DOHH2 (cell line): ENCODE data around the gene SEMG2.

Experiments used
- H3F3A ChIP-seq: fragments of 200-600 bp; sonication (generic), shearing (Covaris generic); 2 replicates; pipeline ENCODE4 v1.6.0; 2016; ENCODE audit warnings: antibody characterized with exemption, mild to moderate bottlenecking; ENCODE audit not compliant: control insufficient read depth, insufficient read depth
- H3K27ac ChIP-seq: fragments of 200-600 bp; sonication (generic); 2 replicates; pipeline ENCODE4 v1.5.1; 2014; ENCODE audit warnings: low read depth, mild to moderate bottlenecking, low read length, moderate library complexity
- H3K27me3 ChIP-seq: fragments of 200-600 bp; sonication (generic); 2 replicates; pipeline ENCODE4 v1.6.1; 2014; ENCODE audit warnings: mild to moderate bottlenecking, low read length, mixed read lengths; ENCODE audit not compliant: control insufficient read depth
- H3K36me3 ChIP-seq: fragments of 200-600 bp; sonication (generic); 2 replicates; pipeline ENCODE4 v1.6.1; 2014; ENCODE audit warnings: mild to moderate bottlenecking, low read length, moderate library complexity, mixed read lengths; ENCODE audit not compliant: control insufficient read depth
- H3K4me1 ChIP-seq: fragments of 200-600 bp; sonication (generic); 2 replicates; pipeline ENCODE4 v1.6.1; 2014; ENCODE audit warnings: mild to moderate bottlenecking, low read length, mixed read lengths; ENCODE audit not compliant: control insufficient read depth
- H3K4me2 ChIP-seq: fragments of 200-600 bp; sonication (generic); 2 replicates; pipeline ENCODE4 v1.6.0; 2014; ENCODE audit warnings: mild to moderate bottlenecking, low read length, moderate library complexity
- H3K4me3 ChIP-seq: fragments of 200-600 bp; sonication (generic); 2 replicates; pipeline ENCODE4 v1.5.1; 2014; ENCODE audit warnings: mild to moderate bottlenecking, low read length, mixed read lengths
- H3K79me2 ChIP-seq: fragments of 200-600 bp; sonication (generic); 2 replicates; pipeline ENCODE4 v1.6.1; 2014; ENCODE audit warnings: mild to moderate bottlenecking, low read length, mixed read lengths; ENCODE audit not compliant: control insufficient read depth
- H3K9me2 ChIP-seq: fragments of 200-600 bp; sonication (generic); replicated peaks from 2 replicates; pipeline ENCODE4 v1.6.1; 2014; ENCODE audit warnings: mild to moderate bottlenecking, low read length, mixed read lengths; ENCODE audit not compliant: control insufficient read depth
- H3K9me3 ChIP-seq: fragments of 200-600 bp; sonication (generic); 2 replicates; pipeline ENCODE4 v1.6.1; 2014; ENCODE audit warnings: antibody characterized with exemption, low read length, mixed read lengths; ENCODE audit not compliant: control insufficient read depth, insufficient read depth
- H4K20me1 ChIP-seq: fragments of 200-600 bp; sonication (generic); 2 replicates; pipeline ENCODE4 v1.6.0; 2014; ENCODE audit warnings: low read depth, mild to moderate bottlenecking, antibody characterized with exemption, low read length, moderate library complexity; ENCODE audit not compliant: control insufficient read depth, insufficient read depth
- CTCF ChIP-seq: fragments of 200-600 bp; sonication (generic); IDR thresholded peaks from one replicate; pipeline ENCODE4 v1.5.1; 2014; ENCODE audit warnings: antibody characterized with exemption, mild to moderate bottlenecking, low read depth, low read length; ENCODE audit not compliant: poor library complexity, severe bottlenecking
- EZH2phosphoT487 ChIP-seq: fragments of 200-600 bp; sonication (generic); IDR thresholded peaks from 2 replicates; pipeline ENCODE4 v1.6.1; 2017; ENCODE audit warnings: borderline replicate concordance, mild to moderate bottlenecking, antibody characterized with exemption, low read length, moderate library complexity, mixed read lengths

SEMG2 gene

GRCh38 chr20:45206725-45207124 lies 14.4 kb upstream of the SEMG2 start, which contains the start of gene SEMG1:
SEMG1 (plus strand) TSS chr20:45207033; CDS start chr20:45207054, 21 bp downstream.
- H3K79me2 ChIP-seq, result no peaks in the 10 kb centered on the region
- H4K20me1 ChIP-seq, result no peaks in the 10 kb centered on the region
- no peaks in the 10 kb centered on the region for H3K9me2 ChIP-seq
- no peak within 1 kb of the TSS for H3K4me2 ChIP-seq
- H3K9me3 ChIP-seq, result no peaks in the 10 kb centered on the region
- H3F3A ChIP-seq, result no peaks in the 10 kb centered on the region
- no peak for TF ChIP-seq CTCF
- no peak for TF ChIP-seq EZH2phosphoT487
- no peaks in the 10 kb centered on the region for H3K4me1 ChIP-seq
- no peak within 1 kb of the TSS for H3K27ac ChIP-seq
- H3K36me3 ChIP-seq, result no peaks in the 10 kb centered on the region
- no peak within 1 kb of the TSS for H3K4me3 ChIP-seq
- H3K27me3 ChIP-seq, result peaks cover 15% of the 10 kb centered on the region

- peaks cover 18% of the 10 kb centered on the region for H3K27me3 ChIP-seq
- H3K4me1 ChIP-seq, result no peaks in the 10 kb centered on the region
- no peak overlapping the region for H3K4me3 ChIP-seq
- no peaks in the 10 kb centered on the region for H3K9me3 ChIP-seq
- no peaks in the 10 kb centered on the region for H4K20me1 ChIP-seq
- no peak overlapping the region for H3K27ac ChIP-seq
- H3K4me2 ChIP-seq, result no peak overlapping the region
- no peaks in the 10 kb centered on the region for H3F3A ChIP-seq
- no peaks in the 10 kb centered on the region for H3K9me2 ChIP-seq
- H3K79me2 ChIP-seq, result no peaks in the 10 kb centered on the region
- no peaks in the 10 kb centered on the region for H3K36me3 ChIP-seq
- TF ChIP-seq EZH2phosphoT487, result no peak
- TF ChIP-seq CTCF, result no peak
Observed at GRCh38 chr20:45209924-45210323, 11.2 kb upstream of the SEMG2 start.

- Histone ChIP-seq H3F3A (no peaks in the 10 kb centered on the region), H3K27me3 (peaks cover 7% of the 10 kb centered on the region; the same call in 1 of the 2 replicates), H3K36me3 (no peaks in the 10 kb centered on the region), H4K20me1 (no peaks in the 10 kb centered on the region), H3K79me2 (no peaks in the 10 kb centered on the region), H3K27ac (no peak overlapping the region), H3K4me1 (no peaks in the 10 kb centered on the region), H3K4me2 (no peak overlapping the region), H3K4me3 (no peak overlapping the region), H3K9me2 (no peaks in the 10 kb centered on the region), H3K9me3 (no peaks in the 10 kb centered on the region)
- TF ChIP-seq CTCF (no peak), EZH2phosphoT487 (no peak)
Observed at GRCh38 chr20:45211569-45212474, 9.4 kb upstream of the SEMG2 start.
